Measurements from ENCODE around the gene NF2. TPM values are rescaled to one million over a fixed set of nuclear protein-coding genes. Genes with fewer than 3 reads are reported as not detected.
A peak's percentile ranks its signal among the peaks of the same experiment; 100 is the strongest.

Gene NF2
- total RNA-seq, 1 donor from 2014 or later, result 110 TPM

DNA sequence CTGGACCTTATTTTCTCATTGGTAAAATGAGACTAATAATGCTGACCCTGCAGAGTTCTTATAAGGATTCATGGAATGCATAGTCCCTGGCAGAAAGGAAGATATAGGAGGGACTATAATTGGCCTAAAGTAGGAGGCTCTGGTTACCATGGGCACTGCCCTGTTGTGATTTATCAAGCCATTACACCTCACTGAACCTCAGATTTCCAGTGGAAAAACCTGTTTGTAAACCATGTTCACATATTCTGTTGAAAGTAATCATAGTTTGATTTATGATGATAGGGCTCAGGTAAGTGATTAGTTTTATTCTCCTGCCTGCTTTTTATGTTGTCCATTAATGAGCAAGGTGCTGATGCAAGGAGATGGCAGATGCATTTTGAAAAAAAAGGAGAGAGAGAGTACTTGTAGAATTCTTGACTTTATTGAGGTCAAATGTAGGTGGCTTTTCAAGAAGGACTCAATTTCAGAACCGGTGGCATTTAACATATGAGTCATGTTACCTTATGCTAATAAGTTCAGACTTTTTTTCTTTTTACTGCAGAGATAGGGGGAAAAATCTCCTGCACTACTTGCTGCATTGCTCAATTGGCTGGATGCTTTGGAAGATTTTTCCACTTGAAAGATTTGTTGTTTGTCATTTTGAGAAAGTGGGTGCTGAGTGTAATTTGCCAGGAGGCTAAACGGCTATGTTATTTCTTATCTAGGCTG lies 14.6 kb downstream of the NF2 start:
- H3K4me3 ChIP-seq (ENCODE audit: low read depth, low read length), result no peak overlapping the region
- TF ChIP-seq, protein P1, sequence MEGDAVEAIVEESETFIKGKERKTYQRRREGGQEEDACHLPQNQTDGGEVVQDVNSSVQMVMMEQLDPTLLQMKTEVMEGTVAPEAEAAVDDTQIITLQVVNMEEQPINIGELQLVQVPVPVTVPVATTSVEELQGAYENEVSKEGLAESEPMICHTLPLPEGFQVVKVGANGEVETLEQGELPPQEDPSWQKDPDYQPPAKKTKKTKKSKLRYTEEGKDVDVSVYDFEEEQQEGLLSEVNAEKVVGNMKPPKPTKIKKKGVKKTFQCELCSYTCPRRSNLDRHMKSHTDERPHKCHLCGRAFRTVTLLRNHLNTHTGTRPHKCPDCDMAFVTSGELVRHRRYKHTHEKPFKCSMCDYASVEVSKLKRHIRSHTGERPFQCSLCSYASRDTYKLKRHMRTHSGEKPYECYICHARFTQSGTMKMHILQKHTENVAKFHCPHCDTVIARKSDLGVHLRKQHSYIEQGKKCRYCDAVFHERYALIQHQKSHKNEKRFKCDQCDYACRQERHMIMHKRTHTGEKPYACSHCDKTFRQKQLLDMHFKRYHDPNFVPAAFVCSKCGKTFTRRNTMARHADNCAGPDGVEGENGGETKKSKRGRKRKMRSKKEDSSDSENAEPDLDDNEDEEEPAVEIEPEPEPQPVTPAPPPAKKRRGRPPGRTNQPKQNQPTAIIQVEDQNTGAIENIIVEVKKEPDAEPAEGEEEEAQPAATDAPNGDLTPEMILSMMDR (IDR thresholded peaks at IDR 0.05; ENCODE audit: insufficient read depth, low read length, poor library complexity, severe bottlenecking), result no peak
- peak; percentile 65 for DNase-seq (ENCODE audit: low read depth)
- no peaks in the 10 kb centered on the region for H3K36me3 ChIP-seq (ENCODE audit: control insufficient read depth, insufficient read depth, low read length)
- no peaks in the 10 kb centered on the region for H3K27me3 ChIP-seq (ENCODE audit: control insufficient read depth, insufficient read depth, low read length)

DNA sequence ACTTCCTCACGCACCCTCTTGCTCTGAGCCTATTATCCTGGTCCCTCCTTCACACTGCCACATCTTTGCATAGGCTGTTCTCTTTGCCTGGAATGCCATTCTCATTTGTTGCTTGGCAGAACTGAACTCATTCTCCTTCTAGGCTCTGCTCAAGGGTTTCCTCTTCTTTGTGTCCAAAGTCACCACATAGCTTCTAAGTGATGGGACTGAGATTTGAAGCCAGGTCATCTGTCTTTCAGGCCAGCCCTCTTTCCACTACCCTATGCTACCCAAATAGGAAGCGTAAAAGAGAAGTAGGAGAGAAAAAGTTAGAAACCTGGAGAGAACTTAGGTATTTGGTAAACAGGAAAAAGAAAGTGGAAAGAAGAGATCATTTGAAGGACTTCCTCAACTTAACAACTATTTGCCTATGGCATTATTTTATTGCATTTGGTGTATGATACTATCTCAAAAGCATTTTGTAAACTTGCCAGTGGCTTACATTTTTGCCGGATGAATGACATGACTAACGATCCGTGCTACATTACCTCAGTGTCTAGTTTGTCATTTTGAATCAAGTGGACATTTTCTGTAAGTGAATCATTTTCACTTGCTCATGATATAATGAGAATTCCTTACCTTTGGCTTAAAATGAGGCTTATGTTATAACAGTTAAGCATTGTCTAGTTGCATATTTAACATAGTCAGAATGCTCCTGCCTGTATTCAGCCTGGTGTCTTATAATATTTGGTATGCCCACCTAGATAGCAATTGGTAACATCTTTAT lies 18.5 kb downstream of the NF2 start:
- no peaks in the 10 kb centered on the region for H3K27me3 ChIP-seq (ENCODE audit: control insufficient read depth, insufficient read depth, low read length)
- DNase-seq (ENCODE audit: low read depth), result peak; percentile 96
- H3K4me3 ChIP-seq (ENCODE audit: low read depth, low read length), result no peak overlapping the region
- no peaks in the 10 kb centered on the region for H3K36me3 ChIP-seq (ENCODE audit: control insufficient read depth, insufficient read depth, low read length)
- TF ChIP-seq, protein P1 (IDR thresholded peaks at IDR 0.05; ENCODE audit: insufficient read depth, low read length, poor library complexity, severe bottlenecking), result no peak

GRCh38 chr22:29623059-29623458 lies 19.6 kb downstream of the NF2 start:
- Histone ChIP-seq H3K4me3 (ENCODE audit: low read depth, low read length) (no peak overlapping the region), H3K27me3 (ENCODE audit: control insufficient read depth, insufficient read depth, low read length) (no peaks in the 10 kb centered on the region), H3K36me3 (ENCODE audit: control insufficient read depth, insufficient read depth, low read length) (no peaks in the 10 kb centered on the region)
- TF ChIP-seq, protein P1 (IDR thresholded peaks at IDR 0.05; ENCODE audit: insufficient read depth, low read length, poor library complexity, severe bottlenecking), result no peak
- no peak for DNase-seq (ENCODE audit: low read depth)

GRCh38 chr22:29623553-29624169 lies 20.2 kb downstream of the NF2 start:
- TF ChIP-seq, protein P1 (IDR thresholded peaks at IDR 0.05; ENCODE audit: insufficient read depth, low read length, poor library complexity, severe bottlenecking), result no peak
- Histone ChIP-seq H3K27me3 (ENCODE audit: control insufficient read depth, insufficient read depth, low read length) (no peaks in the 10 kb centered on the region), H3K4me3 (ENCODE audit: low read depth, low read length) (no peak overlapping the region), H3K36me3 (ENCODE audit: control insufficient read depth, insufficient read depth, low read length) (no peaks in the 10 kb centered on the region)
- DNase-seq (ENCODE audit: low read depth), result no peak

- TF ChIP-seq, protein P1 (IDR thresholded peaks at IDR 0.05; ENCODE audit: insufficient read depth, low read length, poor library complexity, severe bottlenecking), result peak; percentile 84
- Histone ChIP-seq H3K27me3 (ENCODE audit: control insufficient read depth, insufficient read depth, low read length) (no peaks in the 10 kb centered on the region), H3K4me3 (ENCODE audit: low read depth, low read length) (no peak overlapping the region), H3K36me3 (ENCODE audit: control insufficient read depth, insufficient read depth, low read length) (no peaks in the 10 kb centered on the region)
- DNase-seq (ENCODE audit: low read depth), result peak; percentile 51
Observed at GRCh38 chr22:29625090-29625825, 21.8 kb downstream of the NF2 start.
